SK-N-SH (cell line): ENCODE measurements around the gene RFXANK.

Experiments used
- ELF1 ChIP-seq: IDR thresholded peaks from 2 replicates; pipeline ENCODE4 v1.4.0; 2012
- FOXM1 ChIP-seq: IDR thresholded peaks from 2 replicates; pipeline ENCODE4 v1.4.0; 2012; ENCODE audit warnings: low read depth, mild to moderate bottlenecking
- GABPA ChIP-seq: IDR thresholded peaks from 2 replicates; pipeline ENCODE4 v1.4.0; 2012; ENCODE audit warnings: low read depth, mild to moderate bottlenecking
- RAD21 ChIP-seq: IDR thresholded peaks from 2 replicates; pipeline ENCODE4 v1.6.1; 2012; ENCODE audit warnings: mild to moderate bottlenecking, low read length
- RFX5 ChIP-seq: IDR thresholded peaks from 2 replicates; pipeline ENCODE4 v1.6.1; 2012; ENCODE audit warnings: mild to moderate bottlenecking, improper control_type of control experiment, low read length
- TEAD4 ChIP-seq: IDR thresholded peaks from 2 replicates; pipeline ENCODE4 v1.4.0; 2012; ENCODE audit warnings: mild to moderate bottlenecking, borderline replicate concordance; ENCODE audit not compliant: insufficient read depth
- TF ChIP-seq, protein P1 (sequence below): fragments of 200-600 bp; sonication (generic); IDR thresholded peaks from 2 replicates; pipeline ENCODE4 v1.6.1; 2017; ENCODE audit warnings: antibody characterized with exemption, mild to moderate bottlenecking, moderate library complexity
- TF ChIP-seq, protein P2 (sequence below): IDR thresholded peaks from 2 replicates; pipeline ENCODE4 v1.4.0; 2012; ENCODE audit warnings: low read depth

DNA sequence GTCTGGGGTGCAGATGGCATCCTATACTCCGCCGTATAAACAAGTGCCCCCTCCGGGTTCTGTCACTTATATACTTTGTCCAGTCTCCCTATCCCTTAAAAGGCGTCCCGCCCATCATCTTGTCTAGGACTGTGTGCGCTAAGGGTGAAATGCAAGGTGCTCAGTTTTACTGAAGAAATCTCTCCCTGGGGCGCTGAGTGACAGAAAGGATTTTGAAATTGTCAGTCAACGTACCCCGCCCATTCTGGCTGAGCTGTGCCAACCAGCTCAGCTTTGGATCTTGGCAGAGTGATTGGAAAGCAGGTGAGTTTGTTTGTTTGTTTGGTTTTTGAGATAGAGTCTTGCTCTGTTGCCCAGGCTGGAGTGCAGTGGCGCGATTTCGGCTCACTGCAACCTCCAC is 49.7 kb upstream of the RFXANK start:
- no peak for TF ChIP-seq RAD21
- TF ChIP-seq, protein P1, sequence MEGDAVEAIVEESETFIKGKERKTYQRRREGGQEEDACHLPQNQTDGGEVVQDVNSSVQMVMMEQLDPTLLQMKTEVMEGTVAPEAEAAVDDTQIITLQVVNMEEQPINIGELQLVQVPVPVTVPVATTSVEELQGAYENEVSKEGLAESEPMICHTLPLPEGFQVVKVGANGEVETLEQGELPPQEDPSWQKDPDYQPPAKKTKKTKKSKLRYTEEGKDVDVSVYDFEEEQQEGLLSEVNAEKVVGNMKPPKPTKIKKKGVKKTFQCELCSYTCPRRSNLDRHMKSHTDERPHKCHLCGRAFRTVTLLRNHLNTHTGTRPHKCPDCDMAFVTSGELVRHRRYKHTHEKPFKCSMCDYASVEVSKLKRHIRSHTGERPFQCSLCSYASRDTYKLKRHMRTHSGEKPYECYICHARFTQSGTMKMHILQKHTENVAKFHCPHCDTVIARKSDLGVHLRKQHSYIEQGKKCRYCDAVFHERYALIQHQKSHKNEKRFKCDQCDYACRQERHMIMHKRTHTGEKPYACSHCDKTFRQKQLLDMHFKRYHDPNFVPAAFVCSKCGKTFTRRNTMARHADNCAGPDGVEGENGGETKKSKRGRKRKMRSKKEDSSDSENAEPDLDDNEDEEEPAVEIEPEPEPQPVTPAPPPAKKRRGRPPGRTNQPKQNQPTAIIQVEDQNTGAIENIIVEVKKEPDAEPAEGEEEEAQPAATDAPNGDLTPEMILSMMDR: no peak
- TF ChIP-seq RFX5: no peak
- TF ChIP-seq TEAD4: no peak
- no peak for TF ChIP-seq GABPA
- TF ChIP-seq, protein P2, sequence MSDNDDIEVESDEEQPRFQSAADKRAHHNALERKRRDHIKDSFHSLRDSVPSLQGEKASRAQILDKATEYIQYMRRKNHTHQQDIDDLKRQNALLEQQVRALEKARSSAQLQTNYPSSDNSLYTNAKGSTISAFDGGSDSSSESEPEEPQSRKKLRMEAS: no peak
- no peak for TF ChIP-seq ELF1
- TF ChIP-seq FOXM1: no peak
